ENCODE measurements around the gene HIP1.
"Not testable (repeated sequence)": the region's sequence is repeated elsewhere in the genome, so short reads cannot be mapped to it uniquely, and the experiment has no call there.

The HIP1 gene

DNA sequence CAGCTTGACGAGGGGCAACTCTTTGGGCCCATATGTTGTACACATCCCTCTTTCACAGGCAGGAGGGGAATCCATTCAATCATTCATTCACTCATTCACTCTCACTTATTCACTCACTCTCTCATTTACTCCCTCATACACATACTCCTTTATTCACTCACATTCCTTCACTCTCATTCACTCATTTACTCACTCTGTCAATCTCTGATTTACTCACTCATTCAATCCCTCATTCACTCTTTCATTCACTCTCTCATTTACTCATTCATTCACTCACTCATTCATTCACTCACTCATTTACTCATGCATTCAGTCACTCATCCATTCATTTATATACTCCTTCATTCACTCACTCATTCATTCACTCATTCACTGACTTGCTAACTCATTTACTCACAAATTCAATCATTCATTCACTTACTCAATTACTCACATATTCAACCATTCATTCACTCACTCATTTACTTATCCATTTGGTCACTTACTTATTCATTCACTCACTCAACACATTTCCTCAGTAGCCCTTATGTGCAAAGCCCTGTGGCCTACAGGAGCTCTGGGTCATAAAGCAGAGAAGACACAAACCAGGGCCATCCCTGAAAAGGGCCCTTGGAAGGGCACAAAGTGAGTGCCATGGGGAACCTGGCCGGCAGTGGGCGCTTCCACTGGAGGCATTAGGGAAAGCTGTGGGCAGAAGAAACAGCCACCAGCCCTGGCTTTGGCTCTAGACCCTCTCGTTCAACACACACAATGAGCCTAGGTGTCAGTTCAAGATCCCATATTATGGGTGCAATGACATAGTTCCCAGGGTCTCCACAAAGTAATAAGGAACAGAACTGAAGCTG, 26.0 kb downstream of the HIP1 start:
- DNase-seq, result no peak

DNA sequence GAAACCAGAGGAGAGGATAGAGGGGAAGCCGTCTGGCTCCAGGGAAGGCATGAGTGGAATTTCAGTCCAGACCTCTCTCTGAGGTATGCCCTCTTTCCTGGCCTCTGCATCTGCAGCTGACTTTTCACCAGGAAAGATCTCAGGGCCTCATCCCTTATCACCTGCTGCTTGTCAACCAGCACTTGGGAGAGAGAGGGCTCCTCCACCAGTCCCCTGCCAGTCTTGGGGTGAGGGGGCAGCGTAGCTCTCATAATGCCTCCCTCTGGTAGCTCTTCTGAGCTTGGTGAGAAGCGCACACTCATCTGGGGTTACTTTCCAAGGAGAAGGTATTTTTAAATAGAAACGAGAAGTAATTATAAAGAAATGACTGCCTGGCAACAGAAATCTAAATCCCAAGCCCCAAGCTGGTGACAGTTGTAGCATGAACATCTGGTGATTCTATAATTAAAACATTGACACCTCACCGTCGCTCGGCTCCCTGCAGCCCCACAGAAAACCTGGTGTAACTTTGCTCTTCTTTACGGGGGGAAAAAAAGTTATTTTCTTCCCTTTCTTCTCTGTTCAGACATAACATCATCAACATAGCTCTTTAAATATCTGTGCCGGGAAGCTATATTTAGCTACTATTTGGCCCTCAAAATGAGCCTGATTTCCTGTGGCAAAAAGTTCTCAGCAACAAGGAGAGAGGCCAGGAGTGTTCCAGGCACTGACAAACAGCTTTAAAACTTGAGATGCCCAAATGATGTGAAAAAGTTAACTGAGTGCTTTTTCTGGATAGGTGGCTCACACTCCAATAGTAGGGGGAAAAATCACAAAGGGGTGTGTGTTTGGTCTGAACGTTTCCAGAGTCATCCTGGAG, 26.9 kb downstream of the HIP1 start:
- no peak for DNase-seq

DNA sequence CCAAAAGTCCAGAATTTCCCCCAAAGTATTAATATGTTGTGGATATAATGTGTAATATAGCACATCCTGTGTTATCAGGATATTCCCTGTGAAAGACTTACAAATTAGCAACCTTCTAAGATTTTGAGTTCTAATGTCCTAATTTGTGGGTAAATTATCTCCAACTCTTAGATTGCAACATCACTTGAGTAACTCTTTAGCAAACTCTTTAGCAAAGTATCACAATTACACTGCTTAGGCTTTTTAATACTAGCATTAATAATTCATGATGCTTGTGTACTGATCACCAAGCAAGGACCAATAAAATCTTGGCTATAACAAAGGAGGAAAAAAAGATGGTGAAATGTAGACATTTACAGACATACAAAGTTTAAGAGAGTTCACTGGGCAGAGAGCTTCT, 27.7 kb downstream of the HIP1 start:
- no peak for DNase-seq

DNA sequence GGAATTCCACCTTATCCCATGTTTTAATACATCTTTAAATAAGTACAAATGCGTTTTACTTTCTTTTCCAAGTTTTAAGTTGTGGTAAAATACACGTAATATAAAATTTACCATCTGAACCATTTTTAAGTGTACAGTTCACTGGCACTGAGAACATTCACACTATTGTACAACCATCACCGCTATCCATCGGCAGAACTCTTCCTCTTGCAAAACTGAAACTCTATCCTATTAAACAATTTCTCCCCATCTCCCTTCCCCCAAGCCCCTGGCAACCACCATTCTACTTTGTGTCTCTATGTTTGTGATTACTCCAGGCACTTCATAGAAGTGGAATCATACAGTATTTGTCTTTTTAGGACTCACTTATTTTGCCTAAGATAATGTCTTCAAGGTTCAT, 33.8 kb downstream of the HIP1 start:
- DNase-seq, result no peak

DNA sequence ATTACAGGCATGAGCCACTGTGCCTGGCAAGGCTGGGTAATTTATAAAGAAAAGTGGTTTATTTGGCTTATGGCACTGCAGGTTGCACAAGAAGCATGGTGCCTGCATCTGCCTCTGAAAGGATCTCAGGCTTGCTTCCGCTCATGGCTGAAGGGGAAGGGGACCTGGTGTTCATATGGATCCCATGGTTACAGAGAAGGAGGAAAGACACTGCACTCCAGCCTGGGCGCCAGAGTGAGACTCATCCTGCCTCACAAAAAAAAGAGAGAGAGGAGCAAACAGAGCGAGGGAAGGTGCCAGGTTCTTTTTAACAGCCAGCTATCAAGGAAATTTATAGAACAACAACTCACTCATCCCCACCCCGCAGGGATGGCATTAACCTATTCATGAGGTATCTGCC, 36.2 kb downstream of the HIP1 start:
- DNase-seq, result no peak

DNA sequence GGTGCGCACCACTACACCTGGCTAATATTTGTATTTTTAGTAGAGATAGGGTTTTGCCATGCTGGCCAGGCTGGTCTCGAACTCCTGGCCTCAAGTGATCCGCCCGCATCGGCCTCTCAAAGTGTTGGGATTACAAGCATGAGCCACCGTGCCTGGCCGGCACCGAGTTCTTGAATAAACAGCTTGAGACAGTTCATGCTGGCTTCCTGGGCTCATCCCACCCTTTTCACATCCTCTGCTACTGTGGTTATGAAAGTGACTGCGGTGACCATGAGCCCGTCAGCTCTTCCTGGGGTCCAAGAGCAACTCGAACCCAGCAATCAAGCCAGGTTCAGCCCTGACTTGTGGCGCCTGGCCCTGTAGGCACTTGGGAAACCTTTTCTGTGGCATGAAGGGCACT, 38.7 kb downstream of the HIP1 start:
- no peak for DNase-seq

DNA sequence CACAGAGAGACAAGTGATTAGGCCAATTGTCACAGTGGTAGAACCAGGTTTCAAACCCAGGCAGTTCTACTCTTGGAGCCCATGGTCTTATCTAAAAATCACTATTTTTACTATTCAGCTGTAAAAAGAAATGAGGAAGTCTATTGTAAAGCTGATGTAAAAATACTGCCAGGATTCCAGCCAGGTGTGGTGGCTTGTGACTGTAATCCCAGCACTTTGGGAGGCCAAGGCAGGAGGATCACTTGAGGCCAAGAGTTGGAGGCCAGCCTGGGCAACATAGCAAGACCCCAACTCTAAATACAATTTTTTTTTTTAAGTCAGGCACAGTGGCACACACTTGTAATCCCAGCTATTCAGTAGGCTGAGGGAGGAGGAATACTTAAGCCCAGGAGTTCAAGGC, 40.4 kb downstream of the HIP1 start:
- DNase-seq, result no peak

DNA sequence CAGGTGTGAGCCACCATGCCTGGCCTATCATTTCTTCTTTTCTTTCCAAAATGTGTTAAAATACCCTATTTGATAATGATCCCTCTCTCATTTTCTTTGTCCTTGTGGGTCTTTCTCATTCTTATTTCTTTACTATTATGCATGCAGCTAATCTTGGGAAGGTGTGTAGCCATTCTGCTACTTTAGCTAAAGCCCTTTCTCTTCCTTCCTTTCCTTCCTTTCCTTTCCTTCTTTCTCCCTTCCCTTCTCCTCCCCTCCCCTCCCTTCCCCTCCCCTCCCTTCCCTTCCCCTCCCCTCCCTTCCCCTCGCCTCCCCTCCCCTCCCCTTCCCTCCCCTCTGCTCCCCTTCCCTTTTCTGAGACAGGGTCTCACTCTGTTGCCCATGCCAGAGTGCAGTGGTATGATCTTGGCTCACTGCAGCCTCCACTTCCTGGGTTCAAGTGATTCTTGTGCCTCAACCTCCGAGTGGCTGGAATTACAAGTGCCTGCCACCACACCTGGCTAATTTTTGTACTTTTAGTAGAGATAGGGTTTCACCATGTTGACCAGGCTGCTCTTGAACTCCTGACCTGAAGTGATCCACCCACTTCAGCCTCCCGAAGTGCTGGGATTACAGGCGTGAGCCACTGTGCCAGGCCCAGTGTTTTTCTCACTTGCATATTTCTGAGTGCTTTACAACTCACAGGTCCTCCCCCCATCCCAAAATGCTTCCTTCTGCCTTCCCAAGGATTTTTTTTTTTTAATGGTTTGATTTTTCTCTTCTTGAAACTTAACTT, 42.3 kb downstream of the HIP1 start:
- DNase-seq, result no peak

DNA sequence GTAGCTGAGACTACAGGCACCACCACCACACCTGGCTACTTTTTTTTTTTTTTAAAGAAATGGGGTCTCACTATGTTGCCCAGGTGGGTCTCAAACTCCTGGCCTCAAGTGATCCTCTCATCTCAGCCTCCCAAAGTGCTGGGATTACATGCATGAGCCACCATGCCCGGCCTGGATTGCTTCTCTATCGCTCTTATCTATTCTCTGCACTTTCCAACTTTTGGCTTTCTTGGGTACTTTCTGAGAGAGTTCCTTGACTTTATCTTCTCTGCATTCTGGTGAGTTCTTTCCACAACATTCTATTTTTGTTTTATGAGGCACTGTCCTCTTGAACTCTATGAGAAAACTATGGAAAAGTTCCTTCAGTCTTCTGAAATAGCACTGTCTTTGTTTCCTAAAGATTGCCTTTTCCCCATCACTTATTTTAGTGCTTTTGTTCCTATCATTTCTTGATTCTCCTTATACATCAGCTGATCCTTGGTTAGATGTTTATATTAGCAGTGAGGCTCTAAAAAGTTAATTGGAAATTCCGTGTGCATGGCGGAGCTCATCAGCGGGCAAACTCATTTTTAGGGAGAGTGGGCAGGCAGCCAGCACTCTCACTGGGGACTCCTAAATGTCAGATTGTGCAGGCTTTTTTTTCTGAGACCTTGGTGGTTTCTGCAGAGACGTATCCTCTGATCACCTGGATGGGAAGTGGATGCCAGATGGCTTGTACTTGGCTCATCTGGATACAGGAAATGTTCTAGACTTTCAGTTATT, 43.9 kb downstream of the HIP1 start:
- DNase-seq, result no peak

DNA sequence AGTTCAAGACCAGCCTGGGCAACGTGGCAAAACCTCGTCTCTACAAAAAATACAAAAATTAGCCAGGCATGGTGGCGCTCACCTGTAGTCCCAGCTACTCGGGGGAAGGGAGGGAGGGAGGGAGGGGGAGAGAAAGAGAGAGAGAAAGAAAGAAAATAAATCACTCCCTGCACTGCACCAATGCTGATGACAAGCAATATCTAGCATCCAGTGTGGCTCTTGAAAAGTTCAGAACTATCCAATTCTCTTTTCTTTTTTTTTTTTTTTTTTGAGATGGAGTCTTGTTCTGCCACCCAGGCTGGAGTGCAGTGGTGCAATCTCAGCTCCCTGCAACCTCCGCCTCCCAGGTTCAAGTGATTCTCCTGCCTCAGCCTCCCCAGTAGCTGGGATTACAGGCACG, 45.1 kb downstream of the HIP1 start:
- DNase-seq, result not testable (repeated sequence)

DNA sequence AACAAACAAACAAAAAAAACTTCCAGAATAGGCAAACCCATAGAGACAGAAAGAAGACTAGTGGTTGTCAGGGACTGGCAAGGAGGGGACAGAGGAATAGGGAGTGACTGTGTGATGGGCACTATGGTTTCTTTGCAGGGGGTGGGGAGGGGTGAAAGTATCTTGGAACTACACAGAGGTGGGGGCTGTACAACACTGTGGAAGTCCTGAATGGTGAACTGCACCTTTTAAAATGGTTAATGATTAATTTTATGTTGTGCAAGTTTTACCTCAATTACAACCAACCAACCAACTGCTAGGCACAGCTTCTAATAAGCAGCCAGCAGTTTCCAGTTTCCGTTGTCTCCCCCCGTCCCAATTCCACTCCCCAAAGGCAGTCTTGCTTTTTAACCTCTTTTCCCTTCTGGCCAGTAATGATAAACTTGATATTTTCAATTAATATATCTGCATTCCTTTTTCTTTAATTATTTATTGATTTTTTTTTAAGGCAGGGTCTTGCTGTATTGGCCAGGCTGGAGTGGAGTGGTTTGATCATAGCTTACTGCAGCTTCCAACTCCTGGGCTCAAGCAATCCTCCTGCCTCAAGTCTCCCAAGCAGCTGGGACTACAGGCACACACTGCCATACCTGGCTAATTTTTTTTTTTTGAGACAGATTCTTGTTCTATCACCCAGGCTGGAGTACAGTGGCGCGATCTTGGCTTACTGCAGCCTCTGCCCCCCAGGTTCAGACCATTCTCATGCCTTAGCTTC, 46.8 kb downstream of the HIP1 start:
- no peak for DNase-seq

DNA sequence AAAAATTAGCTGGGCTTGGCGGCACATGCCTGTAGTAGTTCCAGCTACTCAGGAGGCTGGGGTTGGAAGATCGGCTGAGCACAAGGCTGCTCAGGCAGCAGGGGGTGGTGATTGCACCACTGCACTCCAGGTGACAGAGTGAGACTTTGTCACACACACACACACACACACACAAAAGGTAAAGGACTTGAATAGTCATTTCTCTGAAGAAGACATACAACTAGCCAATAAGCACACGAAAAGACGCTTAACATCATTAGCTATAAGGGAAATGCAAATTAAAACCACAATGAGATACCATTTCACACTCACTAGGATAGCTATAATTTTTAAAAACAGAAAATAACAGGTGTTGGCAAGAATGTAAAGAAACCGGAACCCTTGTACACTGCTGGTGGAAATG, 48.6 kb downstream of the HIP1 start:
- DNase-seq, result no peak

DNA sequence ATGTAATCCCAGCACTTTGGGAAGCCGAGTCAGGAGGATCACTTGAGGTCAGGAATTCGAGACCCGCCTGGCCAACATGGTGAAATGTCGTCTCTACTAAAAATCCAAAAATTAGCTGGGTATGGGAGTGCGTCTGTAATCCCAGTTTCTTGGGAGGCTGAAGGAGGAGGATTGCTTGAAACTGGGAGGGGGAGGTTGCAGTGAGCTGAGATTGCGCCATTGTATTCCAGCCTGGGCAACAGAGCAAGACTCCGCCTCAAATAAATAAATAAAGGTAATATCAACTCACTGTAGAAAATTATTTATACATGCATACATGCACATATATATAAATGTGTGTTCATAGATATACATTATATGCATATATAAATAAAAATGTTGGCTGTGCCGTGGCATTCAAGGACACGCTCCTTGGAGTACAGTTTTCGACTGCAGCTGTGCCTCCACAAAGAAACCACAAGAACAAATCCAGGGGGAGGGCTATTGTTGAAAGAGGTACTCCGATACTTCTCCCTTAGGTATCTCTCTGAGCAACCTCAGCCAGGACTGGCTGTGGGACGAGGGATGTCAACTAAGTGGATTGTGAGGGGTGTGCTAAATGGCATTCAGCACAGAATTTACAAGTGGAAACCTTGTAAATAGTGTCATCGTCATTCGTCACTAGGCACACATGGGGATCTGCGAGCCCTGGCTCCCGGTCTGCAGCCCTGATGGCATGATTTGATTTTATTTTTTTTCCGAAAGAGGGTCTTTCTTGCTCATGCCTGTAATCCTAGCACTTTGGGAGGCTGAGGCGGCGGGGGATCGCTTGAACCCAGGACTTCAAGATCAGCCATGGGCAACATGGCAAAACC, 49.3 kb downstream of the HIP1 start:
- DNase-seq, result no peak

DNA sequence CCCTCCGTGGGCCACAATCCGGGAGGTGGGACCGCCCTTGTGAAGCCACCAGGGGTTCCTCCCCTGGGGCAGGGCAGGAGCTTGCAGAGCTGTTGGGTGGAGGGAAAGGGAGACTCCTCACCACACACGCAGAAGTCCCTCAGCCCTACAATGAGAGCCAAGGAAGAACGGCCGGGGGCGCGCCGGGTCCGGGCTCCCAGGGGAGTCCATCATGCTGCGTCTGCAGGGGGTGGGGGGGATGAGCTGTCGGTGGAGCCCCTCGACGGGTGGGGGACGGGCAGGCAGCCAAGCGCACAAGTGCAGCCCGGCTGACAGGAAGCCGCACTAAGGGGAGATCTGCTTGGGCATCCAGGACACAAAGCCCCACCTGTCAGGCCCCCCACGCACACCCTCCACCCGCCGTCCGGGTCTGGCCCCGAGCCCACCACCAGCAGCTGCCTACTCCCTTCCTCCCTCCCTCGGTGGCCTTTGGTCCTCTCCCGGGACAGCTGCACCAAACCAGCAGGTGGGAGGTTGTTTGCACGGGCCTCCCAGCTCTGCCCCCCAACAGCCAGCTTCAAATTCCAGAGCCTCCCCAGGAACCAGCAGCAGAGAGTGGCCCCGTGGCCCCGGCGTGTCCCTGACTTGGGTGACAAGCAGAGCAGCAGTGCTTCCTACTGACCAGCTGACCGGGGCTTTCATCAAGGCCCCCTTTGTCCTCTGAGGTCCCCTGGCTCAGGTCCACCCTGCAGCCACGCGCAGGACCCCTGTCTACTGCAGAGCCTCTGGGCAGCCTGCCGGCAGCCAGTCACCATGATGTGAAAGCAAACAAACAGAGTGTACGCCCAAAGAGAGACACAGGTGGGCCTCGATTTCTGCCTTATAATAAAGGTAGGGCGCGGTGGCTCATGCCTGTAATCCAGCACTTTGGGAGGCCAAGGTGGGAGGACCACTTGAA, 50.3 kb downstream of the HIP1 start:
- no peak for DNase-seq

DNA sequence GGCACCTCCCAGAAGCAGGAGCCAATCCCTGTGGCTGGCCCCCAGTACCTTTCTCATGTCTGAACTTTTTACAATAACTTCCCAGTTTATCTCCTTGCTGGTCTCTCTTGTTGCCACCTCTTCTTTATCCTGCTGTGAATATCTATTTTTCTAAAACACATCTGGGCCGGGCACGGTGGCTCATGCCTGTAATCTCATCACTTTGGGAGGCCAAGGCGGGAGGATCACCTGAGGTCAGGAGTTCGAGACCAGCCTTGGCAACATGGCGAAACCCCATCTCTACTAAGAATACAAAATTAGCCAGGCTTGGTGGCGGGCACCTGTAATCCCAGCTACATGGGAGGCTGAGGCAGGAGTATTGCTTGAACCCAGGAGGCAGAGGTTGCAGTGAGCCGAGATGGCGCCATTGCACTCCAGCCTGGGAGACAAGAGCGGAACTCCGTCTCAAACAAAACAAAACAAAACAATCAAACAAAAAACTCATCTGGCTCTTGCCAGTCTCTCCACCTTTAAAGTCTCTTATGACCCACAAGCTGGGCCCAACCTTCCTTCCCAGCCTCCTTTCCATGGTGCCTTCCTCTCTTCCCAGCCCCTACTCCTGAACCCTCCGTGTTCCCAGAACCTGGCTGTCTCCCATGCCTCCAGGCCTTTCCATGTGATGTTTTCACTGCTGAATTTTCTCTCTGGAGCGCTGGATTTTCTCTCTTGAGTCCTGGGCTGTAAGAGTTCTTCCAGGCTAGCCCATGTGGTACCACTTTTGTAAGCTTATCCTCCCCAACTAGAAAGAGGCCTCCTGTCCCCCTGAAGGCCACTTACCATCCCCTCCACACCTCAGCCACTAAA, 51.3 kb downstream of the HIP1 start:
- no peak for DNase-seq

DNA sequence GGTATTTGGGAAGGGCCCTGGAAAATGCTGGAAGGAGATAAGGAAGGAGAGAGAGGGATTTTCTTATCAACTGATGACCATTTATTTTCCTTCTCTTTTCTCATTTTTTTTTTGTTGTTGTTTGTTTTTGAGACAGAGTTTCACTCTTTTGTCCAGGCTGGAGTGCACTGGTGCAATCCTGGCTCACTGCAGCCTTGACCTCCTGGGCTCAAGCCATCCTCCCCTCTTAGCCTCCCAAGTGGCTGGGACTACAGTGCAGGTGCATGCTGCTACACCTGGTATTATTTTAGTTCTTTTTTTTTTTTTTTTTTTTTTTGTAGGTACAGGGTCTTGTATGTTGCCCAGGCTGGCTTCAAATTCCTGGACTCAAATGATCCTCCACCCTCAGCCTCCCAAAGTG, 52.2 kb downstream of the HIP1 start:
- no peak for DNase-seq

DNA sequence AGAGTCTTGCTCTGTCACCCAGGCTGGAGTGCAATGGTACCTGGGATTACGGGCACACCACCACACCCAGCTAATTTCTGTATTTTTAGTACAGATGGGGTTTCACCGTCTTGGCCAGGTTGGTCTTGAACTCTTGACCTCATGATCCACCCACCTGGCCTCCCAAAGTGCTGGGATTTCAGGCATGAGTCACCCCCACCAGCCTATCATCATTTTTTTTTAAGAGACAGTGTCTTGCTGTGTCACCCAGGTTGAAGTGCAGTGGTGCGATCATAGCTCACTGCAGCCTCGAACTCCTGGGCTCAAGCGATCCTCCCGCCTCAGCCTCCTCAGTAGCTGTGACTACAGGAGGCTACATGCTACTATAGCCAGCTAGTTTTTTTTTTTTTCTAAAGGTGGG, 56.7 kb downstream of the HIP1 start:
- DNase-seq, result not testable (repeated sequence)

DNA sequence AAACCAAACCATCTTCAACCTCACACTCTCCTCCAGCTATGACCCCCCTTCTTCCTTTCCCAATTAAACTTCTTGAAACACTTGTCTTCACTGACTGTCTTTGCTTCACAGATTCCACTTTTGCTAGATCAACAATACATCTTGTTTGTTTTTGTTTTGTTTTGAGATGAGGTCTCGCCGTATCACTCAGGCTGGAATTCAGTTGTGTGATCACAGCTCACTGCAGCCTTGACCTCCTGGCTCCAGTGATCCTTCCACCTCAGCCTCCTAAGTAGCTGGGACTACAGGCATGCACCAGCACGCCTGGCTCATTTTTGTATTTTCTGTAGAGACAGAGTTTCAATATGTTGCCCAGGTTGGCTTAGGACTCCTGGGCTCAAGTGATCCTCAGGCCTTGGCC, 59.7 kb downstream of the HIP1 start:
- no peak for DNase-seq

DNA sequence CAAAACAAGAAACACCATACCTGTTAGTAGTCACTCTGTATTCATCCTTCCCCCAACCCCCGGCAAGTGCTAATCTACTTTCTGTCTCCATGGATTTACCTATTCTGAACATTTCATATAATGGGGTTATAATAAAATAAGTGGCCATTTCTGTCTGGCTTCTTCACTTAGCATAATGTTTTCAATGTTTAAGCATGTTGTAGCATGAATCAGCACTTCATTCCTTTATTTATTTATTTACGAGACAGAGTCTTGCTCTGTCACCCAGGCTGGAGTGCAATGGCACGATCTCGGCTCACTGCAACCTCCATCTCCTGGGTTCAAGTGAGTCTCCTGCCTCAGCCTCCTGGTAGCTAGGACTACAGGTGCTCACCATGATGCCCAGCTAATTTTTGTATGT, 69.2 kb downstream of the HIP1 start:
- DNase-seq, result no peak

Measured in NCI-H187 treated with DMSO at 0.1 percent for 48 hours (cell line).